ENCODE measurements around the gene GORASP1. TPM values are rescaled to one million over a fixed set of nuclear protein-coding genes. Genes with fewer than 3 reads are reported as not detected.

GORASP1 gene
- total RNA-seq, 2 donors from 2014 or later = 47.4 to 48.9 TPM

DNA sequence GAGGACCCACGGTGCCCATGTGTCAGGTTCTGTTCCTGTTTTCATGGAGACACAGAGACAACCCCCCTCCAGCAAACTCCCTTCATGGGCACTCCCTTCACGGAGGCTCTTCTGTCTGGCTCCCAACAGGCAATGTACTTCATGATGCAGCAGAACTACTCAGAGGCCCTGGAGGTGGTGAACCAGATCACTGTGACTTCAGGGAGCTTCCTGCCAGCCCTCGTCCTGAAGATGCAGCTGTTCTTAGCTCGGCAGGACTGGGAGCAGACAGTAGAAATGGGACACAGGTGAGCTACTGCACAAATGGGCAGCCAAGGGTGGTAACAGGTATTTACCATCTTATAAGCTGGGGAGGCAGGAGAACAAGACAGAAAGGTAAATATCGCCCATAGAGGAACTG lies 7.0 kb upstream of the GORASP1 start:
- H3K27ac Mint-ChIP-seq = no peak overlapping the region
- H3K9me3 ChIP-seq (ENCODE audit: control insufficient read depth, low read length) = no peaks in the 10 kb centered on the region
- no peaks in the 10 kb centered on the region for H3K4me1 ChIP-seq (ENCODE audit: control insufficient read depth, insufficient read depth, low read length)
- TF ChIP-seq, protein P1, sequence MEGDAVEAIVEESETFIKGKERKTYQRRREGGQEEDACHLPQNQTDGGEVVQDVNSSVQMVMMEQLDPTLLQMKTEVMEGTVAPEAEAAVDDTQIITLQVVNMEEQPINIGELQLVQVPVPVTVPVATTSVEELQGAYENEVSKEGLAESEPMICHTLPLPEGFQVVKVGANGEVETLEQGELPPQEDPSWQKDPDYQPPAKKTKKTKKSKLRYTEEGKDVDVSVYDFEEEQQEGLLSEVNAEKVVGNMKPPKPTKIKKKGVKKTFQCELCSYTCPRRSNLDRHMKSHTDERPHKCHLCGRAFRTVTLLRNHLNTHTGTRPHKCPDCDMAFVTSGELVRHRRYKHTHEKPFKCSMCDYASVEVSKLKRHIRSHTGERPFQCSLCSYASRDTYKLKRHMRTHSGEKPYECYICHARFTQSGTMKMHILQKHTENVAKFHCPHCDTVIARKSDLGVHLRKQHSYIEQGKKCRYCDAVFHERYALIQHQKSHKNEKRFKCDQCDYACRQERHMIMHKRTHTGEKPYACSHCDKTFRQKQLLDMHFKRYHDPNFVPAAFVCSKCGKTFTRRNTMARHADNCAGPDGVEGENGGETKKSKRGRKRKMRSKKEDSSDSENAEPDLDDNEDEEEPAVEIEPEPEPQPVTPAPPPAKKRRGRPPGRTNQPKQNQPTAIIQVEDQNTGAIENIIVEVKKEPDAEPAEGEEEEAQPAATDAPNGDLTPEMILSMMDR (conservative IDR thresholded peaks at IDR 0.05) = no peak
- no peaks in the 10 kb centered on the region for H3K4me1 Mint-ChIP-seq
- no peaks in the 10 kb centered on the region for H3K27me3 ChIP-seq (ENCODE audit: control insufficient read depth, insufficient read depth, low read length, poor library complexity, severe bottlenecking)
- no peak overlapping the region for H3K9ac ChIP-seq (ENCODE audit: extremely low read depth, low read length, poor library complexity, severe bottlenecking)
- H3K4me3 Mint-ChIP-seq = no peak overlapping the region
- H3K9me3 Mint-ChIP-seq = no peaks in the 10 kb centered on the region
- H3K27ac ChIP-seq (ENCODE audit: low read depth, low read length) = no peak overlapping the region
- WGBS, 2 experiments (ENCODE audit: insufficient coverage in 1 of 2, insufficient read length in 1 of 2) = 88 to 100% methylated on average over 4 to 5 of the region's 5 CpGs
- peaks cover under 1% of the 10 kb centered on the region for H3K27me3 Mint-ChIP-seq (ENCODE audit: insufficient read depth)
- peak; percentile 29 for DNase-seq
- no peak overlapping the region for H3K4me3 ChIP-seq (ENCODE audit: low read length)
- no peaks in the 10 kb centered on the region for H3K36me3 ChIP-seq (ENCODE audit: control insufficient read depth, insufficient read depth, low read length)
- H3K36me3 Mint-ChIP-seq (ENCODE audit: low read depth) = no peaks in the 10 kb centered on the region

DNA sequence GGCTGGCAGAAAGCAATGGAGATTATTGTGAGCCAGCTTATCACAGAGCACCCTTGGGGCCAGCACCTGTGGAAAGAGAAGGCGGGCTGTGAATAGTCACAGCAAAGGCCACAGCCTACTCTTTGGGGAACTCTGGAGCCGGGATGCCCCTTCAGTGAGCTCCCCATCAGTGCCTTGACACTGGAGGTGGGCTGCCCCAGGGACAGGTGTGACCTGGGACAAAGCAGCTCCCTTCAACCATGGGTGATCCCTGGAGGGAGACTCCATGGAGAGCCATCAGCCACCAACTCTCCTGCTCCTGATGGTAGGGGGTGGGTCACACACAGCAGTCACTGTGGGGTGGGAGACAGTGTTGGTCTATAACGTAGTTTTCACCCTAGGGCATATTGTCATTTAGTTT lies 5.9 kb upstream of the GORASP1 start:
- no peaks in the 10 kb centered on the region for H3K4me1 ChIP-seq (ENCODE audit: control insufficient read depth, insufficient read depth, low read length)
- no peaks in the 10 kb centered on the region for H3K27me3 ChIP-seq (ENCODE audit: control insufficient read depth, insufficient read depth, low read length, poor library complexity, severe bottlenecking)
- Mint-ChIP-seq H3K4me1 (peaks cover 2% of the 10 kb centered on the region), H3K36me3 (ENCODE audit: low read depth) (no peaks in the 10 kb centered on the region), H3K9me3 (no peaks in the 10 kb centered on the region), H3K27me3 (ENCODE audit: insufficient read depth) (peaks cover 6% of the 10 kb centered on the region), H3K4me3 (no peak overlapping the region), H3K27ac (no peak overlapping the region)
- 96 to 100% methylated on average over 1 to 3 of the region's 3 CpGs for WGBS, 2 experiments (ENCODE audit: insufficient coverage in 1 of 2, insufficient read length in 1 of 2)
- peak; percentile 25 for DNase-seq
- H3K27ac ChIP-seq (ENCODE audit: low read depth, low read length) = no peak overlapping the region
- H3K4me3 ChIP-seq (ENCODE audit: low read length) = no peak overlapping the region
- H3K36me3 ChIP-seq (ENCODE audit: control insufficient read depth, insufficient read depth, low read length) = no peaks in the 10 kb centered on the region
- H3K9ac ChIP-seq (ENCODE audit: extremely low read depth, low read length, poor library complexity, severe bottlenecking) = no peak overlapping the region
- TF ChIP-seq, protein P1 (conservative IDR thresholded peaks at IDR 0.05) = no peak
- H3K9me3 ChIP-seq (ENCODE audit: control insufficient read depth, low read length) = no peaks in the 10 kb centered on the region

DNA sequence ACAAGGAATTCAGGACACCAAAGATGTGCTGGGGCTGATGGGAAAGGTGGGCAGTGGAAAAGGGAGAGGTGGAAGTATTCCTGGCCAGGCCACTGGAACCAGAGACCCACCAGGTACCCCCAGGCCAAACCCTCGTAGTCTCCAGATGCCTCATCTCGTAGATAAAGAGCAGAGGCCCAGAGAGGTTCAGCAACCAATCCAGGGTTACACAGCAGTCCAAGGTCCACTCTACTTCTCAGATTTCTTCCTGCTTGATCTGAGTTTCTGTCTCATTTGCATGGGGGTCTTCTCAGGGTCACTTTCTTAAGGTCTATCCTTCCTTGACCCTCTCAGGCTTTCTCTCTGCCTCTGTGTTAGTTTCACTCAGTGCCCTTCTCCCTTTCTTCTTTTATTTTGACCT lies 5.1 kb upstream of the GORASP1 start:
- Mint-ChIP-seq H3K36me3 (ENCODE audit: low read depth) (no peaks in the 10 kb centered on the region), H3K27ac (no peak overlapping the region), H3K9me3 (no peaks in the 10 kb centered on the region), H3K4me3 (no peak overlapping the region), H3K27me3 (ENCODE audit: insufficient read depth) (peaks cover 6% of the 10 kb centered on the region), H3K4me1 (peaks cover 7% of the 10 kb centered on the region)
- no peak overlapping the region for H3K4me3 ChIP-seq (ENCODE audit: low read length)
- H3K27me3 ChIP-seq (ENCODE audit: control insufficient read depth, insufficient read depth, low read length, poor library complexity, severe bottlenecking) = no peaks in the 10 kb centered on the region
- no peak overlapping the region for H3K9ac ChIP-seq (ENCODE audit: extremely low read depth, low read length, poor library complexity, severe bottlenecking)
- H3K27ac ChIP-seq (ENCODE audit: low read depth, low read length) = no peak overlapping the region
- 89 to 100% methylated on average over 2 of the region's 2 CpGs for WGBS, 2 experiments (ENCODE audit: insufficient coverage in 1 of 2, insufficient read length in 1 of 2)
- H3K9me3 ChIP-seq (ENCODE audit: control insufficient read depth, low read length) = no peaks in the 10 kb centered on the region
- no peaks in the 10 kb centered on the region for H3K4me1 ChIP-seq (ENCODE audit: control insufficient read depth, insufficient read depth, low read length)
- DNase-seq = no peak
- H3K36me3 ChIP-seq (ENCODE audit: control insufficient read depth, insufficient read depth, low read length) = no peaks in the 10 kb centered on the region
- TF ChIP-seq, protein P1 (conservative IDR thresholded peaks at IDR 0.05) = no peak
